Activated CD4-positive, CD25-positive, alpha-beta regulatory T cell treated with anti-CD3 and anti-CD28 coated beads, Interleukin-2, amount 50 U/mL, for 24 hours (primary cell): Measurements from ENCODE around the gene CRKL.

Source experiments
- ATAC-seq, 2 donors: fragments of 150-1000 bp; cut with Tn5 transposase; one replicate each; pipeline ENCODE4 v1.10.0; 2021; ENCODE audit warnings: mild to moderate bottlenecking in 1 of 2, moderate library complexity in 1 of 2

Gene CRKL

DNA sequence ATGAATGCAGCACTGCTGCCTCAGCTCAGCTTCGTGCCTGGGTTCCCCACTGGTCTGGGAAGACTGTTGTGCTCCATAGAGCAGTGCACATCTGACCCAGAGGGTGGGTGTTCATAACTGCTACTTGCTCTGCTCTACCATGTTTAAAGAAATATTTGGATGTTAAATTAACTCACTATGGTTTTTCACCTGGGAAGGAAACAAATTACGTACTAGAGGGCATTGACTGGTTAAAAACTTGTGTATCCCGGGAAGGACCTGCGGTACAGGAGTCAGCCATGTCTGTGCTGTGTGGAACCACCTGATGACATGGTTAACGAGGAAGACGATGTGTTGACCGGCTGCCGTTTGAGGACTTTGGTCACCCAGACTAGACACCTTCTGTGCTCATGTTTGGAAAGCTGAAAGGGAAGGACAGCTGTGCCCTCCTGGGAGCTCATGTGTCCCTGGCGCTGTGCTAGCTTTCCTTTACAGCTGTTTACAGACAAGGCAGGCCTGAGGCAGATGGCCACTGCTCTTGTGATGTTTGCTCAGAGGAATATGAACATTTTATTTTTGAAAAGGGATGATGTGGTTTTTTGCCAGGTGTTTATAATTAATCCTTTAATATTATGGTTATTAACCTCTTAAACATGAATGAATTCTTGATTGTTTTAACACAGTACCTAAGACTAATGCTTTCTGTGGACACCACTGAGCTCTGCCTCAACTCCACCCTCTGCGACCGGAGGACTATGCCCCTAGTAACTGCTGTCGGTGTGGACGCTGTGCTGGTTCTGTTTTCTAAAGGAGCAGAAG is 35.5 kb downstream of the CRKL start:
- no peak for ATAC-seq

- ATAC-seq: no peak
Observed at GRCh38 chr22:20953342-20953608, 36.1 kb downstream of the CRKL start.

DNA sequence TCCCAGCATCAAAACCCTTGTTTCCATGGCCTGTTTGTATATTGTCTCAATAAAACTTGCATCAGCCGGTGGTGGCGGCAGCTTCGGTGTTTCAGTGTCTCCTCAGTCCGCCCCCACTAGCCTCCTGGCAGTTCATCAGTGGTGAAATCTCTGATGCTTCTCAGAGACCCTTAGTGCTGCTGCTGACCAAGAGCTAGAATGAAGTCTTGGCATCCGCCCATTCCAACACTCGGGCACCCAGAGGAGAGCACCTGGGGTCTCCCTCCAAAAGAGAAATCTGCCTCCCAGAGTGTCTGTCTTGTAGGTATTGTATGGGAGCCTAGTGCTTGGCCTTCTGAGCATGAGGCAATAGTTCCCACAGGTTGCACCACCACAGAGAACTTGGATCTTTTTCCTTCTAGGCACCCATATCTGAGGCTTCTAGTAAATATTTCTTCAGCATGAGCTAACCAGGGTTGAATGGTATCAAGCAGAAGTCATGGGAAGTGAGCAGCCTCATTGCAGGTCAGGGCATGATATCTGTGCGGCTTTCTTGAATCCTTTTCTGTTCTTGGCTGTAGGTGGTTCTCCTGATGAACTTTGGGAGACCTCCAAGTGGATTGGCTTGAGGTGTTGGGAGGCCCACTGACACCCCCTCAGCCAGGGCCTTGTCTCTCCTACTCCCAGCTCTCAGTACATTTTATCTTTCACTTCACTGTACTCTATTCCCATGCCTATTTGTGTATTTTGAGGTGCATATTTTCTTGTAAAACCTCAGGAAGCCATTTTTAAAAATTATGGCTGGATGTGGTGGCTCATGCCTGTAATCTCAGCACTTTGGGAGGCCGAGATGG is 36.7 kb downstream of the CRKL start:
- no peak for ATAC-seq

- ATAC-seq: no peak
Observed at GRCh38 chr22:20955548-20955947, 38.3 kb downstream of the CRKL start.

DNA sequence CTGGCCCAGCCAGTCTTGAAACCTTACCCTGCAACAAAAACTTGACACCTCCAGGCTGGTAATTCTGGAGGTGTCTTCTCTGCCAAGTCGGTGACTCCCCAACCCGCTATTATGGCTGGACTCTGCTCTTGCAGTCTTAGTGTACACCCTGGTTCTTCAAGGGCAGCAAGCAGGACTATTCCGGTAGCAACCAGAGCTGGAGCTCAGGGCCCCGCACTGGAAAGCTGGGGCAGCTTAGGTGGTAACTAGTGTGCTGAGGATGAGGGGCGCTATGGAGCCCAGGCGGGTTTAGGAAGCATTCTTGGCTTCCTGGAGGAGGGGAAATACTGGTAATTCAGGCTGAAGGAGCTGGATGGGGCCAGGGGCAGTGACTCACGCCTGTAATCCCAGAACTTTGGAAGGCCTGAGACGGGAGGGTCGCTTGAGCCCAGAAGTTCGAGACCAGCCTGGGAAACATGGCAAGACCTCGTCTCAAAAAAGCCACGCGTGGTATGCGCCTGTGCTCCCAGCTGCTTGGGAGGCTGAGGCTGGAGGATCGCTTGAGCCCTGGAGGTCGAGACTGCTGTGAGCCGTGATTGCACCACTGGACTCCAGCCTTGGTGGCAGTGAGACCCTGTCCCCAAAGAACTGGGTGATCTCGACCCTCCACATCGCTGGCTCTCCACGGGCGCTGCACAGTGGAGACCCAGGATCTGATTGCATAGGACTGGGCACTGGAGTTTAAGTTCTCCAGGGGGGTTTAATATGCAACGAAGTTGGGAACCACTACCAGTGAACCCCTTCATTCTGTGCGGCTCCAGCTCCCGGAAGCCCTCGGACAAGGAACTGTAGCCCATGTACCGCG is 39.3 kb downstream of the CRKL start:
- ATAC-seq: no peak

DNA sequence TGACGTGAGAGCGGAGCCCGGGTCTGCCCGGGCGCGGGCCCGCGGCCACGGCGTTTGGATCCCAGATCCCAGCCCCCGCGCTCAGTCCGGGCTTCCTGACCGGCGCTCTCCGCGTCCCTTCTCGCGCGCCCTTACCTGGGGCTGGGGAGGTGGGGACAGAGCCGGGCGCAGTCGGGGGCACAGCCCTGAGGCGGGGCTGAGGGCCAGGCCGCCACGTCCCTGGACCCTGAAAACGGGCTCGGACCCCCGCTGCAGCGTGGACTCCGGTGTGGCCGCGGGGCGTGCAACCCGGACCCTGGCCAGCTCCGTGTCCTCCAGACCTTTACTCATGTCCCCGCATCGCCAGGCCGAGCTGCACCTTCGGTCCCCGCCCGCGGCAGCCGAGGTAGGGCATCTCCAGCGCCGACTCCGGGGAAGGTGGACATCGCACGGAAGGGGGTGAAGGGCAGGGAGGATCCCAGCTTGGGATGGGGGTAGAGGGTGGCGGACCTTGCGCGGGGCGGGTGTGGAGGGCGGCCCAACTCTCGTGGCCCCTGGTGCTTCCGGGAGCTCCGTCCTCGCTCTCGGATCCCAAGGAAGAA is 40.0 kb downstream of the CRKL start:
- no peak for ATAC-seq

DNA sequence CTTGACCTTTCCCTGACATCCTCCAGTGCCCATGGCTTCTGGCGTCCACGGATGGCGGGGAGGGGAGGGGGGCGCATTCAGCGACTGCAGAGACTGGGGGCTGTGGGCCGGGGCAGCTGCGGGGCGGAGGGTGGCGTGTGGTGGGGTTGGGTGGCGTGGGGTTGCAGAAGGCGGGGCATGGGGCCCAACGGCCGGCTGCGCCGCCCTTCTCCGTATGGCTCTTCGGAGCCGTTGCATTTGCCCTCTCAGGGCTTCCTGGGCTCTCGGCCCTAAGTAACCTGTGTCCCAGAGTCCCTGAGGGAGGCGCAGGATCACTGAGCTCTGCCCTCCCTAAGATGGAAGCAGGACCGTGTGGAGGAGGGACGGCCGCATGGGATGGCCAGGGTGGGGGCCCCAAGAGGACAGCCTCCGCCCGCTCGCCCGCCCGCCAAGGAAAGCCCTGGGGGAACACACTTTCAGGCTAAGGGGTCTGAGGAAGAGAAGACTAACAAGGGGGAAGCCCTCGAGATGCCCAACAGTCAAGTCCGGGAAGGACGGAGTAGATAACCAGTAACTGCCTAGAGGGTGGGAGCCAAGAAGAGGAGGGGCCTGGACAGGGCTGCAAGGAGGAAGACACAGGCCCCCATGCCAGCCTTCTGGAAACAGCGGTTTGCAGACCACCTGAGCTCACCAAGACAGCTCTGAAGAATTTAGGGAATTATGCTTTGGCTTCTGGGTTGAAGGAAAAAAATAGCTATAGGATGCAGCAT is 40.6 kb downstream of the CRKL start:
- ATAC-seq: peak in 1 of 2 donors; percentile 25

DNA sequence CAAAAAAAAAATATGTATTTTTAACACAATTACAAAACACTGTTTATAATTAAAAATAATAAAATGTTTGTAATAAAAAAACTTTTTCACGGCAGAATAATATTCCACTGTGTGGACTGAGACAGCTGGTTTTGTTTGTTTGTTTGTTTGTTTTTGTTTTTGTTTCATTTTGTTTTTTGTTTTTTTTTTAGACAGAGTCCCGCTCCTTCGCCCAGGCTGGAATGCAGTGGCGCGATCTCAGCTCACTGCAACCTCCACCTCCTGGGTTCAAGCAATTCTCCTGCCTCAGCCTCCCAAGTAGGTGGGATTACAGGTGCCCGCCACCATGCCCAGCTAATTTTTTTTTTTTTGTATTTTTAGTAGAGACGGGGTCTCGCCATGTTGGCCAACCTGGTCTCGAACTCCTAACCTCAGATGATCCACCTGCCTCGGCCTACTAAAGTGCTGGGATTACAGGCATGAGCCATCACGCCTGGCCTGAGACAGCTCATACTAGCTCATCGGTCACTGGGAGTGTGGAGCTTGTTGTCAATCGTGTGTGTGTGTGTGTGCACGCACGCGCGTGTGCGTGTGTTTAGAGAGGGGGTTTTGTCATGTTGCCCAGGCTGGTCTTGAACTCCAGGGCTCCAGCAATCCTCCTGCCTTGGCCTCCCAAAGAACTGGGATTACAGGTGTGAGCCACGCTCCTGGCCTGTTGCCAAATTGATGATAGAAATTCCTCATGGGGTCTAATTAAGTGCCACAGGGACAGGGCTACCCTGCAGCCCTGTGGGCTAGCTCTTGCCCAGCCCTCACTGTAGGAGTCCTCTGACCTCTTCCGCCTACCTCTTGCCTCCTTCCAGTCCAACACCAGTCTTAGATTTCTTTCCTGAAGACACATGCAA is 42.6 kb downstream of the CRKL start:
- ATAC-seq: no peak

DNA sequence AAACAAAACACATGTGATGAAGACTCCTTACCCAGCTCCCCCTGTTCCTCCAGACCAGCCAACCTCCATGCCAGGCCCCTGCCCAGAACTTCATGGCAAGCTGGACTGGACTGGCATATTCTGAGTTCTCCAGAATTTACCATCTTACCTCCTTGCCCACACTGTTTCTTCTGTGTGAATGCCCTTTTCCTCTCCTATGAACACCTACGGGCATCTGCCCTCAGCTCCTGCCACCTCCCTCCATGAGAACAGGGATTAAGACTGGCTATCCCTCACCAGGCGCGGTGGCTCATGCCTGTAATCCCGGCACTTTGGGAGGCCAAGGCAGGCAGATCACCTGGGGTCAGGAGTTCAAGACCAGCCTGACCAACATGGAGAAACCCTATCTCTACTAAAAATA is 43.4 kb downstream of the CRKL start:
- ATAC-seq: no peak

GRCh38 chr22:20962491-20962945 is 45.3 kb downstream of the CRKL start:
- ATAC-seq: no peak

- no peak for ATAC-seq
Observed at GRCh38 chr22:20963201-20964052, 46.2 kb downstream of the CRKL start.

GRCh38 chr22:20964090-20964798 is 47.0 kb downstream of the CRKL start:
- no peak for ATAC-seq

DNA sequence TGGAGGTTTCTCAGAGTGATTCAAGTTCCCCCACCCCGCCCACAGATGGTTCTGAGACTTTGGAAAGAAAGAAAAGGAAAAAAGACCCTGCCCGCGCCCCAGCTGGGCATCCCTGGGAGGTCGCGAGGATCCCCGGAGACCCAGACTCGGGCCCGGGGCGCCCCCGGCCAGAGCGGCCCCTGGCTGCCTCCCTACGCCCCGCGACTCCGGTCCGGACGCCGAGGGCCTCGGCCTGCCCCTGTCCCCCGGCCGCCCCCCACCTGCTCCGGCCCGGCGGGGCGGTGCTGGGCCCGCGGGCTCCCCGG is 47.5 kb downstream of the CRKL start:
- ATAC-seq: no peak

DNA sequence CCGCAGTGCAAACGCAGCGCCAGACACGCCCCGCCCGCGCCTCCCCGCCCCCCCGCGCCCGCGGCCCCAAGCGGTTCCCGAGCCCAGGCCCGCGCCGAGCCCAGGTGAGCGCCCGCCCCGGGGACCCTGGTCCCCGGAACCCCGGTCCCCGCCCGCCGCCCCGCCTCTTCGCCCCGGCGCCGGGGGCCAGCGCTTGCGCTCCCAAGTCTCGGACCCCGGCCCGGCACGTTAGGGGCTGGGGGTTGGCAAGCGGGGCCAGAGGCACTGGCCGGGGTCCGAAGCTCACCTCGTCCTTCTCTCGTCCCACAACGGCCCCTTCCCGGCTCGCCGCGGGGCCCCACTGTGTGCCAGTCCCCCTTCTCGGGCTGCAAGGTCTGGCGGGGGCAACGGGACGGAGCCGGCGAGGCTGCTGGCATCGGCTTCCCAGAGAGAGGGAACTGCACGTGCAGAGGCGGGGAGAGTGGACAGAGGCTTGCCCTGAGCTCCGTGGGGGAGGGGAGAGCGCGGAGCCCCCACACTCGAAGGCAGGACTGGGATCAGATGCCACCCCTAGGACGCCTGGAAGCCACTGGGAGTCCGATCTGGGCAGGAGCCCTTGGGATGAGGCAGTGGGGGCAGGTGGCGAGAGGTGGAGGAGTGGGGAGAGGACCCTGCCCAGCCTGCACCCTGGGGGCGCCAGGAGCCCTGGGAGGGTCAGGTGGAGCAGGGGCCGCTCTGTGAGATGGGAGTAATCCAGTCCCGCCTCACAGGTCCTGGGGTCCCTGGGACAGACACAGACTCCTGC is 48.1 kb downstream of the CRKL start:
- no peak for ATAC-seq

DNA sequence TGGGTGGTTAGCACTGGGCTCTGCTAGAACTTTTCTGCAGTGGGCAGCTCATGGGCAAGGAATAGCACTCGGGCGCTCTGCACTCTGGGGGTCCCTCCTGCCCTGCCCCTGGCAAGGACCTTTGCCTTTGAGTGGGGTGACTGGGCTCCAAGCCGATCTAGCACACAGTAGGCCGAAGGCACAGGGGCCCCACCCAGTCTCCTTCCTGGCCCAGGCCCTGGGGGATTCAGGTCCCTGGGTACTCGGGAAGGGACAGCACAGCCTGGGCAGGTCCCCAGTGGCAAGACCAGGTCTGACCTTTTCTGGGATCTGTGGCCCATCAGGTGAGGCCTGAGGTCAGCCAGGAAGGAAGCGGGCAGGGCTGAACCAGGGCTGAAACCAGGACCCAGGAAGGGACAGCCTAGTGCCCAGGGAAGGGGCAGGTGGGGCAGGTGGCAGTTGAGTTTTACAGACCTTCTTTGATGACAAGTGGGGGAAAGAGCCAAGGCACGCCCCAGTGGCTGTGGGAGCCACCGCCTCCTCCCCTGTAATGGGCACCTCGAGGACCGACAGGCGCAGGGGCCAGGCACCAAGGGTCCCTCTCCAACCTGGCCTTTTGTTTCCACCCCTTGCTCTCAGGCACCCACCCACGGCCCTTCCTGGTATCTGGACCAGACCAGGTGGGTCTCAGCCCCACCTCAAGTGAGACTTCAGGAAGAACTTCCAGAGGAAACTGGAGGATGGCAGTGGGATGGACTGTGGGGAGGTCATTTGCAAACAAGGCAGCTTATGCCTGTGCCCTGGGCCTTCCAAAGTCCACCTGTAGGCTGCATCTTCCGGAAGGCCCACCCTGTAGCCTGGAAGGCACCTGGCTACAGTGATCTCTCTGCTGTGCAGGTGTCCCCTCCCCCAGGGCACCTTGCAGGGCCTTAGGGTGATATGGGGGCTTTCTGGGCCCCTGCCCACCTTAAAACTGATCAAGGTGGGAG is 49.0 kb downstream of the CRKL start:
- ATAC-seq: no peak

DNA sequence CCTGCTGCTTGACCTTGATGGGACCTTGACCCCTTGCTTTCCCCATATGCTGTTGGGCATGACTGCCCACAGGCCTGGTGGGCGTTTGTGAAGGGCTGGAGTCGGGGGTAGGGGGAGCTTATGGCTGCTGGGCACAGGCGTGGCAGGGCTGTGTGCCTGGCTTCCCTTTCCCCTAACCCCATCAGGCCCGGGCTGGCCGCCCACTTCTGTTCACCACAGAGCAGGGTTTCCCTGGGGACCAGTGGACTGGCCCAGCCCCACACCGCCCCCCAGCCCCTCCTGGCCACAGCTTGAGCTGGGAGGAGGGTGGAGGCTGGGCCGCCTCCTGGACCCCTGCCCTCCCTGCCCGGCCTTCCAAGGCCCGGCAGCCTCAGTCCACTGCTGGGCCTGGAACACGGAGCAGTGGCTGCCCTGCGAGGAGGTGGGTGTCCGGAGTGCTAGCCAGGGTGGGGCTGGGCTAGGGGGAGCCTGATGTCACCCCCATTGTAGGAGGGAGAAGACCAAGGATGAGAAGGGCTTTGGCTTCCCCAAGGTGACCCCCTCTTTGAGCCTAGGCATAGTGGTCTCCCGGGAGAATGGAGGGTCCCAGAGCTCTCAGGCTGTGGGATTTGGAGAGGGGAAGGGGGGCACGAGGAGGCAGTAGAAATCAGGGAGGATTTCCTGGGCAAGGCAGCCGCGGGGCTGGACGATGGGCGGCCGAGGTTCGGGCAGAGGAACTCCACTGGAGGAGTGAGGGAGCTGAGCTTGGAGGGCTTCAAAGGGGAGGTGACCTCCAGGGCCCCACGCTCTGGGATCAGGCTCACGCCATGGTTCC is 49.9 kb downstream of the CRKL start, which contains the start of gene AIFM3:
Gene AIFM3 (plus strand): TSS at position 373 of the 814 bp plus-strand sequence. CDS start 690 bp downstream, outside the sequence.
- no peak for ATAC-seq
